Fibroblast of skin of right biceps (primary cell): ENCODE measurements around the gene ENGASE.
"Not testable (repeated sequence)": the region's sequence is repeated elsewhere in the genome, so short reads cannot be mapped to it uniquely, and the experiment has no call there.

ENCODE experiments used
- DNase-seq: peaks from one replicate; pipeline ENCODE4 v3.0.0-alpha.2; 2013

The ENGASE gene

GRCh38 chr17:79054200-79054960, 20.2 kb upstream of the ENGASE start:
- DNase-seq: no peak

- DNase-seq: no peak
Measured at GRCh38 chr17:79055197-79055596, 19.4 kb upstream of the ENGASE start.

GRCh38 chr17:79057737-79058385, 16.8 kb upstream of the ENGASE start:
- DNase-seq: no peak

- no peak for DNase-seq
Measured at GRCh38 chr17:79062691-79063090, 11.9 kb upstream of the ENGASE start.

- DNase-seq: no peak
Measured at GRCh38 chr17:79064026-79064425, 10.6 kb upstream of the ENGASE start.

GRCh38 chr17:79065105-79065670, 9.4 kb upstream of the ENGASE start:
- peak; percentile 25 for DNase-seq

GRCh38 chr17:79066963-79067362, 7.7 kb upstream of the ENGASE start:
- DNase-seq: no peak

GRCh38 chr17:79070266-79070880, 4.3 kb upstream of the ENGASE start:
- DNase-seq: no peak

- DNase-seq: no peak
Measured at GRCh38 chr17:79071161-79071740, 3.4 kb upstream of the ENGASE start.

GRCh38 chr17:79072544-79072943, 2.1 kb upstream of the ENGASE start:
- no peak for DNase-seq

GRCh38 chr17:79073016-79073705, 1.5 kb upstream of the ENGASE start:
- no peak for DNase-seq

GRCh38 chr17:79073706-79074088, 927 bp upstream of the ENGASE start:
- DNase-seq: no peak

DNA sequence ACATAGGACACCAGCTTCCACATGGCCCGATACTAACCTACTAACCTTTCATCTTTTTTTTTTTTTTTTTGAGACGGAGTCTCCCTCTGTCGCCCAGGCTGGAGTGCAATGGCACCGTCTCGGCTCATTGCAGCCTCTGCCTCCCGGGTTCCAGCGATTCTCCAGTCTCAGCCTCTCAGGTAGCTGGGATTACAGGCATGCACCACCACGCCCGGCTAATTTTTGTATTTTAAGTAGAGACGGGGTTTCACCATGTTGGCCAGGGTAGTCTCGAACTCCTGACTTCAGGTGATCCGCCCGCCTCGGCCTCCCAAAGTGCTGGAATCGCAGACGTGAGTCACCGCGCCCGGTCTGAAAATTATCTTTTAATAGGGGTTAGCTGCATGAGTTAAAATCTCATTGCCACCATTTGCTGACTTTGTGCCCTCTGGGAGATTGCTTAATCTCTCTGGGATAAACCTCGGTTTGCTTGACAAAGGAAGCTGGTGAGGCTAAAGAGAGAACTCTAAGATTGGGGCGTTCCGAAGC, 439 bp upstream of the ENGASE start:
- DNase-seq: not testable (repeated sequence)

DNA sequence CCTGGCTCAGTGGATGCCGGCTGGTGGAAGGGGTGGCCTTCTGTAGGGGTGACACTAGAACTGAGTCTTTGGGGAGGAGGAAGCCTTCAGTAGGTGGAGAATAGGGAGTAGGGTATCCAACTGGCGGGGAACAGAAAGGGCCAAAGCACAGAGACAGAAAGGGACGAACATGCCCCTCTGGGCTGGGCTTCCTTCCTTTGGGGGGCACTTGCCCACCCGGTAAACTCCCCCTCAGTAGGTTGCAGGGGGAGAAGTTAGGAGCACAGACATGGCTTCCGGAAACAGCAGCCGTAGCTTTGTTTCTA, 774 bp downstream of the ENGASE start:
- no peak for DNase-seq

DNA sequence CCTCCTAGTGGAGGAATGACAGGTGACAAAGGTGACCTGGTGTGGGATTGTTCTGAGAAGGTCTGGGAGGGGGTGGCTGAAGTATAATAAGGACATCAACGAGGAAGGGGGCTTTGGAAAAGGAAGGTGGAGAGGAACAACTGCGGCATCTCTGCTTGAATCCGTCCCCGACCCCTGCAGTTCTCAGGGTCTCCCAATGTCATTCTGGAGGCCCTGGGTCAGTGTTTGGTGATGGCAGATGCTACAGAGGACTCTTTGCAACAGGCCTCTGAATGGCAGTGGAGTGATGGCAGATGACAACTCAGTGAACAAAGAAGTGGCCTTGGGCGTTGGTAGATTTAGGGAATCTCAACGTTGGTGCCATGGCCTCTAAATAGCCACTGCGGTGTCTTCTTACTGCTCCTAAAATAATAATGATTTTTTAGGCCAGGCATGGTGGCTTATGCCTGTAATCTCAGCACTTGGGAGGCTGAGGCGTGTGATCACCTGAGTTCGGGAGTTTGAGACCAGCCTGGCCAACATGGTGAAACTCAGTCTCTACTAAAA, 1.3 kb downstream of the ENGASE start:
- DNase-seq: no peak

GRCh38 chr17:79077587-79077986, 3.0 kb downstream of the ENGASE start:
- no peak for DNase-seq

- no peak for DNase-seq
Measured at GRCh38 chr17:79078476-79079190, 4.0 kb downstream of the ENGASE start.

DNA sequence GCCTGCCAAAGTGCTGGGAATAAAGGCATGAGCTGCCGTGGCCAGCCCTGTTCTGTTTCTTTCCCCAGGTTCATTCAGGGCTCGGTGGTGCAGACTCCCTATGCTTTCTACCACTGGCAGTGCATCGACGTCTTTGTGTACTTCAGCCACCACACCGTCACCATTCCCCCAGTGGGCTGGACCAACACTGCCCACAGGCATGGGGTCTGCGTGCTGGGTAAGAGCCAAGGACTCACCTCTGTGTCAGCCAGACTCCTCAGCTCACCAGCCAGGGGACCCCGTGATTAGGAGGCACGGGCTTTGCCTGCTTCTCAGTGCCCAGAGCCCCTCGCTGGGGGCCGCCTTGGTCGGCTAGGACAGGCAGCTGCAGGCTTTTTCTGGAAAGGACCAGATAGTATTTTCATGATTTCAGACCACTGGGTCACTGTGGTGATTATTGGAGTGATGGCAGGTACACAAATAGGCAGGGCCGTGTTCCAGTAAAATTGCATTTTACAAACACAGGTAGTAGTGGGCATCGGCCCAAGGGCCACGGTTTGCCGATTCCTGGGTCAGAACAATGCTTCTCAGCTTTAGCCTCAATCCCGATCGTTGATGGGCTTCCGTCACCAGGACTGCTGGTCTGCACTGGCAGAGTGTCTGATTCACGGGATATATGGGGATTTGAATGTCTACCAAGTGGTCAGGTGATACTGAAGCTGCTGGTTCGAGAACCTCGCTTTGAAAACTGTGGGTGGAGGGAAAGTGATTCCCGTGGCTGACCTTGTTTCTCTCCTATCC, 5.0 kb downstream of the ENGASE start:
- no peak for DNase-seq

DNA sequence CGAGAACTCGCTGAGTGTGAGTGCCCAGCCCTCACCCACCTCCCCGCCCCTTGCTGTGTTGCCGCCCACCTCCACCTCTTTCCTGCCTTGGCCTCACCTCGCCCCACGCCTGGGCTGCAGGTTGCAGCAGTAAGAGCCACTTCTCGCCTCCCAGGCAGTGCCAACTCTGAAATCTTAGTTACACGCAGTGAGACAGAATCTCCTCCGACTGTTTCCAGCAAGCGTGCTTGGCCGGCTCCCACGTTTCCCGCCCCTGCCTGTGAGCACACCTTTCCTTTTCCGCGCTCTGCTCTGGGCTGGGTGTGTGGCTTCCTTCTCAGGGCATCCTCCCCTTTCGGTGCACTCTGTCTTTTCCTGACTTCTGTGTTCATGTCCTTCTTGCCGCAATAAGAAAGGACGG, 5.7 kb downstream of the ENGASE start:
- no peak for DNase-seq

DNA sequence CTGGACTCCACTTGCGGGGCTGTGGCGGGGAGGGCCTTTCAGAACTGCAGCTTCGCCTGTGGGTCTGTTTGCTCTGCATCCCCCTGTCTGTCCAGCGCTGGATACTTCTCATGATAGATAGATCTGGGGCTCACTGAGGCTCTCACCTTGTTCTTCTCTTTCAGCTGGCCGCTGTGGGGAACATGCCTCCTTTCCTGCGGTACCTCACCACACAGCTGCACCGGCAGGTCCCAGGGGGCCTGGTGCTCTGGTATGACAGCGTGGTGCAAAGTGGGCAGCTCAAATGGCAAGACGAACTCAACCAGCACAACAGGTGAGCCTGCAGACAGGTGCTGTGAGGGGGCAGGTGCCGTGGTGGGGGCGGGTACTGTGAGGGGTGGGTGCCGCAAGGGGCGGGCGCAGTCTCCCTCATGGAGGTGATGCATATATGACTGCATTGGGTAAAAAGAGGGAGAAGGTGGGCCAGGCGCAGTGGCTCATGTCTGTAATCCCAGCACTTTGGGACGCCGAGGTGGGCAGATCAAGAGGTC, 6.2 kb downstream of the ENGASE start:
- no peak for DNase-seq
